Nephron (organoid): ENCODE measurements around the gene LRRC46.

Experiments
- H3K27ac Mint-ChIP-seq, 3 experiments: 2 replicates each; pipeline ENCODE4 v1.8.0; 2020; ENCODE audit warnings: mixed read lengths in 3 of 3, mild to moderate bottlenecking in 2 of 3, moderate library complexity in 1 of 3
- H3K27me3 Mint-ChIP-seq: 2 replicates; pipeline ENCODE4 v1.8.0; 2021; ENCODE audit warnings: low read depth, mild to moderate bottlenecking, moderate library complexity, mixed read lengths
- H3K36me3 Mint-ChIP-seq: 2 replicates; pipeline ENCODE4 v1.8.0; 2020; ENCODE audit warnings: low read depth, mixed read lengths
- H3K4me1 Mint-ChIP-seq: 2 replicates; pipeline ENCODE4 v1.8.0; 2020; ENCODE audit warnings: mixed read lengths
- H3K4me3 Mint-ChIP-seq, 3 experiments: 2 replicates each; pipeline ENCODE4 v1.8.0; 2020; ENCODE audit warnings: mild to moderate bottlenecking in 3 of 3, mixed read lengths in 3 of 3, moderate library complexity in 2 of 3
- H3K9me3 Mint-ChIP-seq: 2 replicates; pipeline ENCODE4 v1.8.0; 2020; ENCODE audit warnings: mixed read lengths
- TF ChIP-seq, protein P1 (sequence below), 3 experiments: fragments of 200-600 bp; sonication (generic); IDR thresholded peaks; one replicate each; pipeline ENCODE4 v1.5.0; 2021; ENCODE audit warnings: antibody characterized with exemption in 3 of 3; ENCODE audit not compliant: unreplicated experiment in 3 of 3

Gene LRRC46

DNA sequence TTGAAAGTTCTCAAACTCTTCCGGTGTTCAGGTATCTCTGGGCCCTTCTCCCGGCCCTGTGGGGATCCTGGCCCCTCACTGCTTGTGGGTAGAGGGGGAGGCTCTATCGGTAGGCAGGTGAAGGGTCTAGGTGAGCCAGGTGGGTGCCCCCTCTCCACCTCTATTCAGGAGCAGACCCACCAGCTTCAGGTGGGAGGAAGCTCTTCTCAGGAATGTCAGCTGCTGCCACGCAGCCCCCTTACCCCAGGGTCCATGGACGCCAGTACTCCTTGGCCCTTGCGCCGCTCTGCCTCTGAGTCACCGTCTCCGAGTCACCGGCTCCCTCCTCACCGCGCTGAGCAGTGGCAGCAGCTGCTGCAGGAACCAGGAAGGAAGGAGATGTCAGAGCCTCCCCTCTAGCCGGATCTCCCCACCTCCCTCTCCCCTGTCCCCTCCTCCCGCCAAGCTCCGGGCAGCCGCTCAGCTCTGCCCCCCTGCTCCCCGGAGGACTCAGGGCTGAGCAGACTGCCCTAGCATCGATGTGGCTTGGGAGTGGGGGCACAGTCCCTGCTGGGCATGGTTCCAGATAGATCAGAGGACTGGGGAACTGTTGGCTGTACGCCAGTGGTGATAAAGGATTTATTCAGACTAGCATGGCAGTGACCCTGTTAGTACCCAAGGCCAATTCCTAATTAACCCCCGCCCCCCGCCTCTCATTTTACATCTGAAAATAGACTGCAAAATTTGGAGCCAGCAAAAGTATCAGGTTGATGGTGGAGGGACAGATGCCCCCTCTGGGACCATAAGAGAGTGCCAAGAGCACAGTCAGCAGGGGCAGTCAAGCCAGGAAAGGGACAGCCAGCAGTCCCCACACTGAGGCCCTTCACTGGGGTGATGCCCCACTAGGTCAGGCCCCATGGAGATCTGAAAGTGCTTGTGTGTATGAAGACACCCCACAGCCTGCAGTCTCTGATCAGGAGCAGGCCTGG lies 9.8 kb upstream of the LRRC46 start, which contains the start of gene OSBPL7:
TSS of gene OSBPL7 (minus strand) at position 371 of the 968 bp plus-strand sequence. CDS start 1,516 bp downstream, outside the sequence.
- Mint-ChIP-seq H3K9me3 (no peaks in the 10 kb centered on the region), H3K4me3 (peak within 1 kb of the TSS; percentile 96 to 97 (median 96)), H3K27me3 (no peaks in the 10 kb centered on the region), H3K27ac (peak within 1 kb of the TSS; percentile 57 to 80 (median 74)), H3K4me1 (peaks cover 22% of the 10 kb centered on the region), H3K36me3 (peaks cover 34% of the 10 kb centered on the region)
- TF ChIP-seq, protein P1, sequence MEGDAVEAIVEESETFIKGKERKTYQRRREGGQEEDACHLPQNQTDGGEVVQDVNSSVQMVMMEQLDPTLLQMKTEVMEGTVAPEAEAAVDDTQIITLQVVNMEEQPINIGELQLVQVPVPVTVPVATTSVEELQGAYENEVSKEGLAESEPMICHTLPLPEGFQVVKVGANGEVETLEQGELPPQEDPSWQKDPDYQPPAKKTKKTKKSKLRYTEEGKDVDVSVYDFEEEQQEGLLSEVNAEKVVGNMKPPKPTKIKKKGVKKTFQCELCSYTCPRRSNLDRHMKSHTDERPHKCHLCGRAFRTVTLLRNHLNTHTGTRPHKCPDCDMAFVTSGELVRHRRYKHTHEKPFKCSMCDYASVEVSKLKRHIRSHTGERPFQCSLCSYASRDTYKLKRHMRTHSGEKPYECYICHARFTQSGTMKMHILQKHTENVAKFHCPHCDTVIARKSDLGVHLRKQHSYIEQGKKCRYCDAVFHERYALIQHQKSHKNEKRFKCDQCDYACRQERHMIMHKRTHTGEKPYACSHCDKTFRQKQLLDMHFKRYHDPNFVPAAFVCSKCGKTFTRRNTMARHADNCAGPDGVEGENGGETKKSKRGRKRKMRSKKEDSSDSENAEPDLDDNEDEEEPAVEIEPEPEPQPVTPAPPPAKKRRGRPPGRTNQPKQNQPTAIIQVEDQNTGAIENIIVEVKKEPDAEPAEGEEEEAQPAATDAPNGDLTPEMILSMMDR (IDR thresholded peaks at IDR 0.05; ENCODE audit: unreplicated experiment in 3 of 3), result no peak

- H3K9me3 Mint-ChIP-seq, result no peaks in the 10 kb centered on the region
- no peaks in the 10 kb centered on the region for H3K27me3 Mint-ChIP-seq
- peaks cover 37% of the 10 kb centered on the region for H3K36me3 Mint-ChIP-seq
- TF ChIP-seq, protein P1 (IDR thresholded peaks at IDR 0.05; ENCODE audit: unreplicated experiment in 3 of 3), result no peak
- H3K27ac Mint-ChIP-seq, result no peak overlapping the region
- peaks cover 22% of the 10 kb centered on the region for H3K4me1 Mint-ChIP-seq
- peak overlapping the region; percentile 60 to 97 (median 96) for H3K4me3 Mint-ChIP-seq
These were observed 8.7 kb upstream of the LRRC46 start for GRCh38 chr17:47822785-47823184.

DNA sequence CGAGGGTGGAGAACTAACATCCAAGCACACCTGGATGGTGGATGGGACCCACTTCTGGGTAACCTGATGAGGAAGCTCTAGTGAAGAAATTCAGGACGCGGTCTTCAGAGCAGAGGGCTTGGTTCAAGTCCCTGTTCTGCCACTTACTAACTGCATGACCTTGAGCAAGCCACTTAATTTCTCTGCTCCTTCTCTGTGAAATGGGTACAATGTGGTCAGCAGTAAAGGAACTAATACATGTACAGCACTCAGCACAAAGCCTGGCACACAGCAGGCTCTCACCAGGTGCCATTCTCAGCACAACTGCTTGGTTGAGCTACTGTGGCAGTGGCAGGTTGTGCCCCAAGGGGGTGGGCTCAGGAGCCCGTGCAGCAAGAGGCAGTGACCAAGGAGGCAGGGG lies 8.0 kb upstream of the LRRC46 start:
- Mint-ChIP-seq H3K4me1 (peaks cover 22% of the 10 kb centered on the region), H3K4me3 (no peak overlapping the region), H3K9me3 (no peaks in the 10 kb centered on the region), H3K36me3 (peaks cover 40% of the 10 kb centered on the region), H3K27ac (no peak overlapping the region), H3K27me3 (no peaks in the 10 kb centered on the region)
- TF ChIP-seq, protein P1 (IDR thresholded peaks at IDR 0.05; ENCODE audit: unreplicated experiment in 3 of 3), result no peak

DNA sequence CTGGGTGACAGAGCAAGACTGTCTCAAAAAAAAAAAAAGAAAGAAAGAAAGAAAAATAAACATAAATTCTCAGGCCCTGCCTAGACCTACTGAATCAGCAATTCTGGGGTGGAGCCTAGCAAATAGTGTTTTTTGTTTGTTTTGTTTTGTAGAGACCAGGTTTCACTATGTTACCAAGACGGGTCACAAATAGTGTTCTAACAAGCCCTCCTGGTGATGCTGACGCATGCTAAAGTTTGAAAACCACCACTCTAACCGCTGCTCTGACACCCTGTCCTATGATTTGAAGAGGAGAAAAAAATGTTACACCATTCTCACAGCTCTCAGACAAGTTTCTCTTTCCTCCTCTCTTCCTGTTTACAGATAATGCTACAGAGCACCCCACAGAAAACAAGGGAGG lies 1.6 kb upstream of the LRRC46 start:
- H3K9me3 Mint-ChIP-seq, result no peaks in the 10 kb centered on the region
- peak overlapping the region; percentile 75 to 90 (median 84) for H3K4me3 Mint-ChIP-seq
- H3K4me1 Mint-ChIP-seq, result peaks cover 15% of the 10 kb centered on the region
- TF ChIP-seq, protein P1 (IDR thresholded peaks at IDR 0.05; ENCODE audit: unreplicated experiment in 3 of 3), result no peak
- H3K27me3 Mint-ChIP-seq, result no peaks in the 10 kb centered on the region
- peaks cover 25% of the 10 kb centered on the region for H3K36me3 Mint-ChIP-seq
- peak overlapping the region in 2 of 3 experiments; percentile 39 to 79 for H3K27ac Mint-ChIP-seq

- TF ChIP-seq, protein P1 (IDR thresholded peaks at IDR 0.05; ENCODE audit: unreplicated experiment in 3 of 3), result no peak
- peaks cover 15% of the 10 kb centered on the region for H3K4me1 Mint-ChIP-seq
- peaks cover 23% of the 10 kb centered on the region for H3K36me3 Mint-ChIP-seq
- peak overlapping the region; percentile 52 to 92 (median 90) for H3K27ac Mint-ChIP-seq
- no peaks in the 10 kb centered on the region for H3K27me3 Mint-ChIP-seq
- H3K9me3 Mint-ChIP-seq, result no peaks in the 10 kb centered on the region
- peak overlapping the region; percentile 90 to 93 (median 92) for H3K4me3 Mint-ChIP-seq
These were observed 971 bp upstream of the LRRC46 start for GRCh38 chr17:47830396-47831002.
